Endothelial cell of umbilical vein (primary cell): ENCODE measurements around the gene SCYL3. TPM values are rescaled to one million over a fixed set of nuclear protein-coding genes. Genes with fewer than 3 reads are reported as not detected.

Experiments
- BruUV-seq: library from RNA; stranded (reverse); fragments of 400-500 nt; replicated peaks from 2 replicates; lab custom pipeline; 2021; lab: Mats Ljungman, UMichigan
- CTCF ChIA-PET: fragments of 300-600, 350-600 bp; sonication (Branson Sonifier 250); formaldehyde crosslinking; loops from one replicate; lab custom pipeline; 2021; ENCODE audit warnings: antibody characterized with exemption, inconsistent platforms; lab: Charles Lee
- POLR2A ChIA-PET: fragments of 300-600, 350-600 bp; sonication (Branson Sonifier 250); formaldehyde crosslinking; loops from one replicate; lab custom pipeline; 2021; ENCODE audit warnings: antibody characterized with exemption, inconsistent platforms; lab: Charles Lee
- DNase-seq: peaks from one replicate; pipeline ENCODE4 v3.0.0-alpha.2; 2011; ENCODE audit warnings: low read depth, low spot score
- FAIRE-seq: peaks from 2 replicates; lab custom pipeline; 2011; peaks lifted over from hg19 to GRCh38; lab: Jason Lieb, UNC
- H2AFZ ChIP-seq: 2 replicates; pipeline ENCODE4 v1.6.0; 2012; ENCODE audit warnings: low read depth, low read length, control low read depth, inconsistent platforms
- H3K27ac ChIP-seq: 2 replicates; pipeline ENCODE4 v1.5.1; 2011; ENCODE audit warnings: low read depth, mild to moderate bottlenecking, control low read depth, low read length, moderate library complexity; ENCODE audit not compliant: insufficient read depth
- H3K27me3 ChIP-seq, 2 experiments: 2 replicates each; pipeline versions ENCODE4 v1.6.0 to v1.6.1; 2011; ENCODE audit warnings: low read length in 2 of 2, mixed read lengths in 1 of 2; ENCODE audit not compliant: control insufficient read depth in 2 of 2, insufficient read depth in 2 of 2
- H3K36me3 ChIP-seq, 2 experiments: 2 replicates in 1 of 2; 3 replicates in 1 of 2; pipeline ENCODE4 v1.5.1; 2011; ENCODE audit warnings: low read length in 2 of 2, mild to moderate bottlenecking in 1 of 2, moderate library complexity in 1 of 2; ENCODE audit not compliant: control insufficient read depth in 2 of 2, insufficient read depth in 2 of 2; ENCODE audit errors: extremely low read depth in 1 of 2
- H3K4me1 ChIP-seq: 3 replicates; pipeline ENCODE4 v1.5.1; 2011; ENCODE audit warnings: mild to moderate bottlenecking, low read length; ENCODE audit not compliant: control insufficient read depth, insufficient read depth; ENCODE audit errors: extremely low read depth
- H3K4me2 ChIP-seq: 2 replicates; pipeline ENCODE4 v1.6.1; 2011; ENCODE audit warnings: low read length, control low read depth, mixed read lengths; ENCODE audit not compliant: insufficient read depth
- H3K4me3 ChIP-seq, 3 experiments: fragments of 200-600 bp in 1 of 3; sonication (generic), shearing (Covaris generic) in 1 of 3; replicated peaks in 1 of 3; 2 replicates each; pipeline ENCODE4 v1.5.1; 2011 to 2016; ENCODE audit warnings: control low read depth in 3 of 3, low read length in 3 of 3, mild to moderate bottlenecking in 2 of 3, inconsistent platforms in 1 of 3, low read depth in 1 of 3, moderate library complexity in 1 of 3; ENCODE audit not compliant: insufficient read depth in 1 of 3
- H3K79me2 ChIP-seq: 2 replicates; pipeline ENCODE4 v1.6.0; 2012; ENCODE audit warnings: low read length, inconsistent platforms; ENCODE audit not compliant: control insufficient read depth, insufficient read depth
- H3K9ac ChIP-seq: replicated peaks from 2 replicates; pipeline ENCODE3; 2011; ENCODE audit warnings: low read length, control low read depth; ENCODE audit not compliant: insufficient read depth; ENCODE audit errors: extremely low read depth
- H3K9me1 ChIP-seq: replicated peaks from 3 replicates; pipeline ENCODE4 v1.6.0; 2011; ENCODE audit warnings: mild to moderate bottlenecking, low read length; ENCODE audit not compliant: control insufficient read depth, insufficient read depth; ENCODE audit errors: extremely low read depth
- H3K9me3 ChIP-seq: replicated peaks from 2 replicates; pipeline ENCODE4 v1.5.1; 2012; ENCODE audit warnings: low read length, inconsistent platforms; ENCODE audit not compliant: control insufficient read depth, insufficient read depth
- H4K20me1 ChIP-seq: replicated peaks from 2 replicates; pipeline ENCODE3; 2011; ENCODE audit warnings: mild to moderate bottlenecking, low read length; ENCODE audit not compliant: control insufficient read depth, insufficient read depth; ENCODE audit errors: extremely low read depth
- CTCF ChIP-seq, 2 donors: IDR thresholded peaks; 1 replicate in 1 of 2; 2 replicates in 1 of 2; pipeline ENCODE4 v1.5.1; 2011; ENCODE audit warnings: low read length in 2 of 2, mild to moderate bottlenecking in 2 of 2, moderate library complexity in 2 of 2, control low read depth in 1 of 2, inconsistent platforms in 1 of 2, low read depth in 1 of 2; ENCODE audit not compliant: insufficient read depth in 1 of 2; ENCODE audit errors: extremely low read depth in 1 of 2
- GATA2 ChIP-seq: IDR thresholded peaks from 2 replicates; pipeline ENCODE4 v1.7.0; 2011; ENCODE audit warnings: low read depth, mild to moderate bottlenecking, moderate library complexity, mixed read lengths, low read length; ENCODE audit not compliant: insufficient read length, insufficient read depth
- JUN ChIP-seq: IDR thresholded peaks from 2 replicates; pipeline ENCODE4 v1.6.1; 2011; ENCODE audit warnings: borderline replicate concordance, low read depth; ENCODE audit not compliant: insufficient read length, insufficient read depth
- MAX ChIP-seq: IDR thresholded peaks from 2 replicates; pipeline ENCODE4 v1.6.1; 2011; ENCODE audit not compliant: insufficient read depth, insufficient read length
- MYC ChIP-seq: IDR thresholded peaks from one replicate; pipeline ENCODE4 v1.6.1; 2011; ENCODE audit warnings: mild to moderate bottlenecking, low read depth, low read length
- POLR2A ChIP-seq: IDR thresholded peaks from 2 replicates; pipeline ENCODE4 v1.6.1; 2012; ENCODE audit warnings: low read depth, mild to moderate bottlenecking, control low read depth, low read length
- POLR2AphosphoS5 ChIP-seq: IDR thresholded peaks from 2 replicates; pipeline ENCODE4 v1.6.1; 2012; ENCODE audit warnings: low read depth, mild to moderate bottlenecking, control low read depth, low read length, moderate library complexity; ENCODE audit not compliant: insufficient read depth
- dilution Hi-C: fragments of 300-500 bp; cut with MboI; formaldehyde crosslinking; loops from one replicate; pipeline ENCODE4 v1.15.0; 2019; ENCODE audit warnings: low sequenced_read_pairs; ENCODE audit not compliant: extremely low pct_ligation_motif_present
- intact Hi-C: fragments of 100-400 bp; cut with micrococcal nuclease; formaldehyde crosslinking; loops from one replicate; pipeline ENCODE4 v1.10.0; 2022
- polyA plus RNA-seq, 4 experiments: library from polyadenylated mRNA; depleted of rRNA in 3 of 4; stranded (reverse) in 3 of 4; unstranded in 1 of 4; fragments of >200 nt; gene quantifications; 2 replicates each; pipeline versions ENCODE4 v1.2.1 to v1.2.3, GENCODE V29; 2011 to 2012; ENCODE audit warnings: missing spikeins in 1 of 4
- total RNA-seq: library from RNA; stranded (reverse); gene quantifications from 2 replicates; pipeline ENCODE4 v1.2.3, GENCODE V29; 2021

Gene SCYL3
- total and polyA plus RNA-seq, 2 donors (not counting 3 experiments of a cell fraction or from before 2014, with no cell fraction given), result 3.3 to 6.2 TPM

- CTCF ChIA-PET, result interaction anchor here (0.9 to 2.0 kb wide), 4 partner anchors 14 to 797 kb away, joined by 3 to 4 read pairs (median 3); partner anchors contain the start of gene F5
Measured at GRCh38 chr1:169892176-169892926, 1.3 kb downstream of the SCYL3 start.

More at GRCh38 chr1:169892176-169892926, 1.3 kb downstream of the SCYL3 start:
- Histone ChIP-seq H4K20me1 (no peaks in the 10 kb centered on the region), H3K36me3 (peaks cover 0 to 5% of the 10 kb centered on the region in 2 experiments), H3K9me3 (no peaks in the 10 kb centered on the region), H3K9me1 (no peaks in the 10 kb centered on the region), H2AFZ (peak overlapping the region; percentile 94), H3K9ac (peak overlapping the region; percentile 99), H3K79me2 (peaks cover 23% of the 10 kb centered on the region), H3K4me3 (peak overlapping the region; percentile 74 to 94 (median 93)), H3K4me1 (peaks cover 16% of the 10 kb centered on the region), H3K4me2 (peak overlapping the region; percentile 100), H3K27me3 (peaks cover 5 to 7% of the 10 kb centered on the region in 2 experiments), H3K27ac (no peak overlapping the region)
- dilution Hi-C loops (no loop called here), intact Hi-C loops (loop anchor here (2.0 to 5.0 kb wide), 5 partner anchors 50 to 785 kb away; partner anchors contain the start of genes ATP1B1 and GORAB)
- DNase-seq (no peak), FAIRE-seq (no peak)
- BruUV-seq, result TSS peak; percentile 40
- TF ChIP-seq GATA2 (no peak), JUN (no peak), POLR2AphosphoS5 (no peak), POLR2A (no peak), CTCF (IDR thresholded peaks at IDR 0.05; ENCODE audit: extremely low read depth in 1 of 2, insufficient read depth in 1 of 2, low read depth in 1 of 2, low read length in 2 of 2) (no peak), MYC (no peak), MAX (no peak)
- POLR2A ChIA-PET, result interaction anchor here (0.6 kb wide), 1 partner anchor 629 kb away, joined by 3 read pairs; no protein-coding TSS in a partner anchor
